Lung microvascular endothelial cell (primary cell): Measurements from ENCODE around the gene RALGAPA2. TPM values are rescaled to one million over a fixed set of nuclear protein-coding genes. Genes with fewer than 3 reads are reported as not detected.
A peak's percentile ranks its signal among the peaks of the same experiment; 100 is the strongest.
"Not testable (repeated sequence)": the region's sequence is repeated elsewhere in the genome, so short reads cannot be mapped to it uniquely, and the experiment has no call there.

Experiments
- DNase-seq, 2 donors: peaks; one replicate each; pipeline versions ENCODE4 v3.0.0 to v3.0.0-alpha.2; 2010; ENCODE audit warnings: low read depth in 2 of 2
- total RNA-seq: library from RNA; depleted of rRNA; stranded (reverse); fragments of >200 nt; gene quantifications from 2 replicates; pipeline ENCODE4 v1.2.1, GENCODE V29; 2014

Gene RALGAPA2
- total RNA-seq, 1 donor from 2014 or later, result 43.1 TPM

GRCh38 chr20:20369250-20370093 lies 343.0 kb downstream of the RALGAPA2 start:
- no peak for DNase-seq

DNA sequence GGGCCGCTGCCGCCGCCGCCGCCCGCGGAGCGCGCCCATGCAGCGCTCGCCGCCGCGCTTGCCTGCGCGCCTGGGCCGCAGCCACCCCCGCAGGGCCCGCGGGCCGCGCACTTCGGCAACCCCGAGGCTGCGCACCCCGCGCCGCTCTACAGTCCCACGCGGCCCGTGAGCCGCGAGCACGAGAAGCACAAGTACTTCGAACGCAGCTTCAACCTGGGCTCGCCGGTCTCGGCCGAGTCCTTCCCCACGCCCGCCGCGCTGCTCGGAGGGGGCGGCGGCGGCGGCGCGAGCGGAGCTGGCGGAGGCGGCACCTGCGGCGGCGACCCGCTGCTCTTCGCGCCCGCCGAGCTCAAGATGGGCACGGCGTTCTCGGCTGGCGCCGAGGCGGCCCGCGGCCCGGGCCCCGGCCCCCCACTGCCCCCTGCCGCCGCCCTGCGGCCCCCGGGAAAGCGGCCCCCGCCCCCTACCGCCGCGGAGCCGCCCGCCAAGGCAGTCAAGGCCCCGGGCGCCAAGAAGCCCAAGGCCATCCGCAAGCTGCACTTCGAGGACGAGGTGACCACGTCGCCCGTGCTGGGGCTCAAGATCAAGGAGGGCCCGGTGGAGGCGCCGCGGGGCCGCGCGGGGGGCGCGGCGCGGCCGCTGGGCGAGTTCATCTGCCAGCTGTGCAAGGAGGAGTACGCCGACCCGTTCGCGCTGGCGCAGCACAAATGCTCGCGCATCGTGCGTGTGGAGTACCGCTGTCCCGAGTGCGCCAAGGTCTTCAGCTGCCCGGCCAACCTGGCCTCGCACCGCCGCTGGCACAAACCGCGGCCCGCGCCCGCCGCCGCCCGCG lies 343.8 kb downstream of the RALGAPA2 start:
- DNase-seq, result no peak

DNA sequence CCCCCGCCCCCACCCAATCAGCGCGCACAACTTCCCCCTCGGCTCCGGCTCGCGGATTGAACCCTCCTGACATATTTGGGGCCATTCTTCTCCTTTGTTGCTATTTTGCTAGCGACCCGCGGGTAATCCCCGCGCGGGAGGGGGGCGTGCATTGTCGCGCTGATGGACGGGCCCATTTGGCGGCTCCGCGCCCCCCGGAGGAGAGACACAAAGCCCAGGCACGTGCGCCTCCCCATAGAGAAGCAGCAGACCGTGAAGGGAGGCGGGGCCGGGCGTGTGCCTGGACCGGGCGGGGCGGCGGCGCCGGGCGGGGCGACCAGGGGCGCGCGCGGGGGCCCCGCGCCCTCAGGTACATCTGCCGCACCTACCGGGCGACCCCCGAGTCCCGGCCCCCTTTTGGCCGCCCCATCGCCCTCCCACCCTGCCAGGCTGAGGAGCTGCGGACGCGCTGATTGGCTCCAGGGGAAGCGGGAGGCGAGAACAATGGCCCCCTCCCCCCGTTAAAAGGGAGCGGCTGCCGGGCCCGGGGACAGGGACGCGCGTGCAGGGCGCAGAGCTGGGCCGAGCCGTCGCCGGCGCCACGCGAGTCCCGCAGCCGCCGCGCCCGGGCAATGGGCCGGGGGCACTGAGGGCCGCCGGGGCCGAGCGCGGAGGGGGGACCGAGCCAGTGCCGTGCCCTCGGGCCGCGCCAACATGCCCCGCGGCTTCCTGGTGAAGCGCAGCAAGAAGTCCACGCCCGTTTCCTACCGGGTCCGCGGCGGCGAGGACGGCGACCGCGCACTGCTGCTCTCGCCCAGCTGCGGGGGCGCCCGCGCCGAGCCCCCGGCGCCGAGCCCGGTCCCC lies 344.6 kb downstream of the RALGAPA2 start, which contains the start of gene INSM1:
TSS of gene INSM1 (plus strand) at position 530 of the 843 bp plus-strand sequence. CDS start at position 694, 164 bp downstream.
- DNase-seq, result no peak

- DNase-seq, result no peak
These were observed 345.4 kb downstream of the RALGAPA2 start for GRCh38 chr20:20366876-20367574.

DNA sequence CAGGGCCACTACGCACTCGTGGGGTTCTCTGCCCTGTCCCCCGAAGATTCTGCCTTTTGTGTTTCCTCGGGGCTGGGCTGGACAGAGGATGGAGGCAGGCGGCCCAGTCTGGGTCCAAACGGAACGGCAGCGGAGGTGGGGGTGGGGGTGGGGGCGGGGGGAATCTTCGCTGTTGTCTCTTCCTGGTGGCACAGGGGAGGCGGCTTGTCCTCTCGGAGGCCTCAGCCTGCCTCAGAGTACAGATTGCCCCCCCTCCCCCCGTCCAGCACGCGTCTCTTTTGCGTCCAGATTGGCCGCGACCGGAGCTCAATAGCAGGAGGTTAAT lies 345.9 kb downstream of the RALGAPA2 start:
- DNase-seq, result no peak

DNA sequence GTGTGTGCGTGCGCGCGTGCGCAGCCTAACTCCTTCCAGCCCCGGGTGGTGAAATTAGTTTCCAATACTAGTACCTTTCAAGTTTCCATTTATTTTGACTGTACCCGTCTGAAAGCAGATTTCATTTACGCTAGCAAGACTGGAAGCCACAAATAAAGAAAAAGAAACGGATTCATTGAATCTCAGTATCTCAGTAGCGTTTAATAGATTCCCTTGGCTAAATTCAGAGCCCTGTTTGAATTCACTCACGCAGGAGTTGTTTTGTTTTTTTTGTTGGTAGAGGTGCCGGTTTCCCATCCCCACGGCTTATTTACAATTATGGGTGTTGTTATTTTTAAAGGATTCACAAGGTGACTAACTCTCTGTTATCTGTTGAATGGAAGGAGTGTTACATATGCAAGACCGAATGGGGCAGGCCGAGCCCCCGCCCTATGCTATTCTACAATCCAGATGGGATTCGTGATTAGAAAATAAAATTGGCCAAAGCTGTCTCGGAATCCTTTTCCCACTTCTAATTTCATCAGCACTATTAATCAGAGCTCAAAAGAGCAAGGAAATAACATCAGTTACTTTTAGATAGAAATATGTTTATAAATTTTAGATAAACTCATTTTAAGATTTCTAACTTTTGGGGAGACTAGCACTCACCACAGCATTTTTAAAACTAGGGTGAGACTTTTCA lies 346.8 kb downstream of the RALGAPA2 start:
- no peak for DNase-seq

GRCh38 chr20:20364593-20365479 lies 347.6 kb downstream of the RALGAPA2 start:
- DNase-seq, result no peak

- no peak for DNase-seq
These were observed 348.4 kb downstream of the RALGAPA2 start for GRCh38 chr20:20363799-20364592.

- no peak for DNase-seq
These were observed 349.0 kb downstream of the RALGAPA2 start for GRCh38 chr20:20363434-20363798.

GRCh38 chr20:20362774-20363433 lies 349.5 kb downstream of the RALGAPA2 start:
- no peak for DNase-seq

GRCh38 chr20:20360464-20360863 lies 352.0 kb downstream of the RALGAPA2 start:
- DNase-seq, result peak; percentile 71

- DNase-seq, result no peak
These were observed 352.8 kb downstream of the RALGAPA2 start for GRCh38 chr20:20359628-20360027.

DNA sequence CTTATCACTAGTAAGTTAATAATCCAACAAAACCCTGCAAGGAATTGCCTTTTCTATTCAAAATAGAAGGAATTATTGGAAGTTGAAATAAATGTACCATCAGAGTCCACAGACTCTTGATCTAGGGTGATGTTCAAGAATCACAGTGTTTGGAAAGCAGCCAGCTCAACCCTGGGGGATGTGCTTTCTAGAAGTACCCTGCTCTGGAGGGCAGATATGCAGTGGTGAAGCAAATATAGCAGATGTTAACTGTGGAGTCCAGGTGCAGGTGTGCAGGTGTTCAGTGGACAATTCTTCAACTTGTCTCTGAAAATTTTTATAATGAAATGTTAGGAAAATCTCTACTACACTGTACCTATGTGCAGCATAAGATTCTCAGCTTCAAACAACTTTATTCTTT lies 353.6 kb downstream of the RALGAPA2 start:
- DNase-seq, result no peak

GRCh38 chr20:20355503-20355902 lies 356.9 kb downstream of the RALGAPA2 start:
- DNase-seq, result not testable (repeated sequence)

DNA sequence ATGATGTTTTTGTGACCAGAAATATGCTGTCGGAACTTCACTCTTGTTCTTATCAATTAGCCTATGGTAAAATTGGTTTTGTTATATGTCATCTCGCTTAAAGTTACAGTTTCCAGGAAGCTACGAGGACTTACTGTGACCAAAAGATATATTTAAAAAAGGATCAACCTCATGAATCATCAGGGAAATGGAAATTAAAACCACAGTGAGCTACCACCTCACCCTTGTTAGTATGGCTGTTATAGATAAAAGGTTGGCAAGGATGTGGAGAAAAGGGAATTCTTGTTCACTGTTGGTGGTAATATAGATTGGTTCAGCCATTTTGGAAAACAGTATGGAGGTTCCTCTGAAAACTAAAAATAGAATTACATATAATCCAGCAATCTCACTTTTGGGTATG lies 358.9 kb downstream of the RALGAPA2 start:
- DNase-seq, result no peak

DNA sequence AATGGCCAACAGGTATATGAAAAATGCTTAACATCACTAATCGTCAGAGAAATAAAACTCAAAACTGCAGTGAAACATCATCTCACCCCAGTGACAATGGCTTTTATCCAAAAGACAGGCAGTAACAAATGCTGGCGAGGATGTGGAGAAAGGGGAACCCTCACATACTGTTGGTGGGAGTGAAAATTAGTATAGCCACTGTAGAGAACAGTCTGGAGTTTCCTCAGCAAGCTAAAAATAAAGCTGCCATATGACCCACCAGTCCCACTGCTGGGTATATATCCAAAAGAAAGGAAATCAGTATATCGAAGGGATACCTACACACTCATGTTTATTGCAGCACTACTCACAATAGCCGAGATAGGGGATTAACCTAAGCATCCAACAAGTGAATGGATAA lies 368.0 kb downstream of the RALGAPA2 start:
- no peak for DNase-seq

DNA sequence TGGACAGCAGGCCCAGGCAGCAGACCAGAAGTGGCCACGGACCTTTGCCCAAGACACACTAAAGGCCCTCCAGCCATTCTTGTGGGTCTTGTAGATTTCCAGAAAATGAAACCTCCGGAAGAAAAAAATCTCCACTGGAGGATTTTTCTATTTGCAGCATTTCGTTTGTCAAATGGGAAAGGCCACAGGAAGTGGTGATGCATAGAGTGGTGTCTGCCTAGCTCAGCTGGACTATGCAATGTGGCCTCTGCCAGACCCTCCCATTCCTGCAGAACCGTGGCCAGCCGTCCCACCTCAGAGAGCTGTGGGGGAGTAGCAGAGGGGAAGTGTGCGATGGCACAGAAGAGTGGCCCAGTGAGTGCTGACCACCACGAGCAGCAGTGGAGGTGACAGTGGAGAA lies 368.5 kb downstream of the RALGAPA2 start:
- peak; percentile 17 to 33 for DNase-seq
